Measurements from ENCODE around the gene DMD.

DMD gene

DNA sequence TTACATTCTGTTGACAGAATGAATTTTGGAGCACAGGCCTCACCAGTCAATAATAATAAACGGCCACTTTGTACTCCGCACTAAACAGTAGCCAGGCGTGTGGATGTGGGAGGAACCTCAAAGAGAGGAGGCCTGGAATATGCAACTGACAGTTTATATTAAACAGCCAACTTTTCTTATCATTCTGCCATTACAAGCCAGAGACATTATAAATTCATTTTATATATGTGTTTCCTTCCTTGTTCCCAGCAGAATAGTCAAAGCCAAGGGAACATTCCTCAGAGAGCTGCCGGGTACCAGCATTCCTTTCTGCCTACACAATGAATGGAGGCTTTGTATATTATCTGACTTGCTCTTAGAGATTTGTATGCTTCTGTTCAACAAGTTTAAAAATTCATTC is 1703.0 kb downstream of the DMD start:
- H3K36me3 ChIP-seq (replicated peaks; ENCODE audit: insufficient read depth, low read length): no peaks in the 10 kb centered on the region
- H3F3A ChIP-seq (ENCODE audit: insufficient read depth, low read length): no peaks in the 10 kb centered on the region
- H4K20me1 ChIP-seq (ENCODE audit: insufficient read depth, low read length): no peaks in the 10 kb centered on the region
- no peak for DNase-seq
- H3K4me3 ChIP-seq (ENCODE audit: low read length): no peak overlapping the region
- TF ChIP-seq EZH2 (optimal IDR thresholded peaks at IDR 0.05; ENCODE audit: low read depth, low read length): no peak
- TF ChIP-seq EZH2phosphoT487 (IDR thresholded peaks at IDR 0.05; ENCODE audit: low read length): no peak
- no peak for TF ChIP-seq CTCF (IDR thresholded peaks at IDR 0.05; ENCODE audit: low read length)
- no peak overlapping the region for H3K4me2 ChIP-seq (ENCODE audit: low read depth, low read length)
- no peaks in the 10 kb centered on the region for H3K9me2 ChIP-seq (replicated peaks; ENCODE audit: insufficient read depth, low read length)
- no peaks in the 10 kb centered on the region for H3K9me3 ChIP-seq (replicated peaks; ENCODE audit: insufficient read depth, low read length)
- H3K27me3 ChIP-seq (replicated peaks; ENCODE audit: insufficient read depth, low read length): no peaks in the 10 kb centered on the region
- H3K79me2 ChIP-seq (ENCODE audit: low read length): no peaks in the 10 kb centered on the region
- H3K4me1 ChIP-seq (ENCODE audit: low read length): no peaks in the 10 kb centered on the region
- no peak overlapping the region for H2AFZ ChIP-seq (ENCODE audit: low read length)
- no peak overlapping the region for H3K9ac ChIP-seq (ENCODE audit: low read length)
- no peak overlapping the region for H3K27ac ChIP-seq (ENCODE audit: low read length)

DNA sequence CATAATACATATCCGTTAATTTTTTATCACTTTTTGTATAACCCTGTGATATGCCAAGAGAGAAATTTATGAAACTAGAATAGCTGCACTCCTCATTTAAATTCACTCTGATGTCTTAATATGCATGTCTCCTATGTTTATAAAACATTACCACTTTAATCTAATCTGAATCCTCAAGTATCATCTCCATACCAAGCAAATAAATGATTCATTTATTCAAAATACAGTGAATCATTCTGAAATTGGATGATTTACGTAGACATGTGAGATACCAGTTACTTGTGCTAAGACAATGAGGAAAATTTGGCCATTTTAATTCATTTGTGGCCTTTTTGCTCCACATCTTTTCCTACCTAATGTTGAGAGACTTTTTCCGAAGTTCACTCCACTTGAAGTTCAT is 1704.4 kb downstream of the DMD start:
- H3K36me3 ChIP-seq (replicated peaks; ENCODE audit: insufficient read depth, low read length): no peaks in the 10 kb centered on the region
- no peaks in the 10 kb centered on the region for H3K9me2 ChIP-seq (replicated peaks; ENCODE audit: insufficient read depth, low read length)
- H2AFZ ChIP-seq (ENCODE audit: low read length): no peak overlapping the region
- H3K9me3 ChIP-seq (replicated peaks; ENCODE audit: insufficient read depth, low read length): no peaks in the 10 kb centered on the region
- H4K20me1 ChIP-seq (ENCODE audit: insufficient read depth, low read length): no peaks in the 10 kb centered on the region
- no peaks in the 10 kb centered on the region for H3K4me1 ChIP-seq (ENCODE audit: low read length)
- no peak for DNase-seq
- no peak overlapping the region for H3K27ac ChIP-seq (ENCODE audit: low read length)
- no peak overlapping the region for H3K4me2 ChIP-seq (ENCODE audit: low read depth, low read length)
- H3F3A ChIP-seq (ENCODE audit: insufficient read depth, low read length): no peaks in the 10 kb centered on the region
- H3K79me2 ChIP-seq (ENCODE audit: low read length): no peaks in the 10 kb centered on the region
- H3K9ac ChIP-seq (ENCODE audit: low read length): no peak overlapping the region
- H3K4me3 ChIP-seq (ENCODE audit: low read length): no peak overlapping the region
- H3K27me3 ChIP-seq (replicated peaks; ENCODE audit: insufficient read depth, low read length): no peaks in the 10 kb centered on the region
- TF ChIP-seq EZH2 (optimal IDR thresholded peaks at IDR 0.05; ENCODE audit: low read depth, low read length): no peak
- no peak for TF ChIP-seq EZH2phosphoT487 (IDR thresholded peaks at IDR 0.05; ENCODE audit: low read length)
- no peak for TF ChIP-seq CTCF (IDR thresholded peaks at IDR 0.05; ENCODE audit: low read length)

DNA sequence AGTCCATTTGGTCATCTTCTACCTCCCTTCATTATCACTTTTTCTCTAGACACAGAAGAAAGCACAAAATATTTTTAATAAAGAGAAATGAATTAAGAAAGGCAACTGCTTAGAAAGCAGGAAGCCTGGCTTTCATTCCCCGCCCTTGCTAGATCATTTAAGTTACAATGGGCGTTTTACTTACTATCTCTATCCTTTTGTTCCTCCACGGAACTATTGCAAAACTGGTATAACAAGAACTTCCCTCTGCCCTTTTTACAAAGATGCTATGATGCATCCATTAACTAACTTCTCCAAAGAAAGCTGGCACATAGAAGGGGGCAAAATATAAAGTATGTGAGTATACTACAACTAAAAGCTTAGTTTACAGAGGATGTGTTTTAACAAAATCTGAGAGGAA is 1705.0 kb downstream of the DMD start:
- TF ChIP-seq EZH2 (optimal IDR thresholded peaks at IDR 0.05; ENCODE audit: low read depth, low read length) (no peak), CTCF (IDR thresholded peaks at IDR 0.05; ENCODE audit: low read length) (no peak), EZH2phosphoT487 (IDR thresholded peaks at IDR 0.05; ENCODE audit: low read length) (no peak)
- H3K36me3 ChIP-seq (replicated peaks; ENCODE audit: insufficient read depth, low read length): no peaks in the 10 kb centered on the region
- H3F3A ChIP-seq (ENCODE audit: insufficient read depth, low read length): no peaks in the 10 kb centered on the region
- no peak overlapping the region for H3K4me3 ChIP-seq (ENCODE audit: low read length)
- H2AFZ ChIP-seq (ENCODE audit: low read length): no peak overlapping the region
- H3K9me3 ChIP-seq (replicated peaks; ENCODE audit: insufficient read depth, low read length): no peaks in the 10 kb centered on the region
- no peak overlapping the region for H3K4me2 ChIP-seq (ENCODE audit: low read depth, low read length)
- no peaks in the 10 kb centered on the region for H4K20me1 ChIP-seq (ENCODE audit: insufficient read depth, low read length)
- H3K9me2 ChIP-seq (replicated peaks; ENCODE audit: insufficient read depth, low read length): no peaks in the 10 kb centered on the region
- DNase-seq: no peak
- H3K9ac ChIP-seq (ENCODE audit: low read length): no peak overlapping the region
- H3K4me1 ChIP-seq (ENCODE audit: low read length): no peaks in the 10 kb centered on the region
- no peak overlapping the region for H3K27ac ChIP-seq (ENCODE audit: low read length)
- no peaks in the 10 kb centered on the region for H3K27me3 ChIP-seq (replicated peaks; ENCODE audit: insufficient read depth, low read length)
- H3K79me2 ChIP-seq (ENCODE audit: low read length): no peaks in the 10 kb centered on the region

All from MM.1S (cell line).